ENCODE measurements around the gene NIPAL4.

The NIPAL4 gene

GRCh38 chr5:157445745-157446411, 14.1 kb upstream of the NIPAL4 start:
- TF ChIP-seq ZFX (IDR thresholded peaks at IDR 0.05) (no peak), CTCF (conservative IDR thresholded peaks at IDR 0.05) (no peak)
- no peak overlapping the region for H3K27ac ChIP-seq

- TF ChIP-seq ZFX (IDR thresholded peaks at IDR 0.05) (no peak), CTCF (conservative IDR thresholded peaks at IDR 0.05) (no peak)
- H3K27ac ChIP-seq, result no peak overlapping the region
These were observed 13.5 kb upstream of the NIPAL4 start for GRCh38 chr5:157446412-157446935.

- H3K27ac ChIP-seq, result no peak overlapping the region
- no peak for TF ChIP-seq CTCF (conservative IDR thresholded peaks at IDR 0.05)
- no peak for TF ChIP-seq ZFX (IDR thresholded peaks at IDR 0.05)
These were observed 12.8 kb upstream of the NIPAL4 start for GRCh38 chr5:157447201-157447637.

GRCh38 chr5:157449011-157449723, 10.8 kb upstream of the NIPAL4 start:
- TF ChIP-seq ZFX (IDR thresholded peaks at IDR 0.05), result no peak
- TF ChIP-seq CTCF (conservative IDR thresholded peaks at IDR 0.05), result no peak
- H3K27ac ChIP-seq, result no peak overlapping the region

GRCh38 chr5:157450024-157450423, 10.0 kb upstream of the NIPAL4 start:
- TF ChIP-seq CTCF (conservative IDR thresholded peaks at IDR 0.05), result no peak
- no peak for TF ChIP-seq ZFX (IDR thresholded peaks at IDR 0.05)
- H3K27ac ChIP-seq, result no peak overlapping the region

- no peak for TF ChIP-seq ZFX (IDR thresholded peaks at IDR 0.05)
- TF ChIP-seq CTCF (conservative IDR thresholded peaks at IDR 0.05), result no peak
- no peak overlapping the region for H3K27ac ChIP-seq
These were observed 8.2 kb upstream of the NIPAL4 start for GRCh38 chr5:157451806-157452205.

GRCh38 chr5:157454273-157454672, 5.7 kb upstream of the NIPAL4 start:
- H3K27ac ChIP-seq, result no peak overlapping the region
- TF ChIP-seq CTCF (conservative IDR thresholded peaks at IDR 0.05) (no peak), ZFX (IDR thresholded peaks at IDR 0.05) (no peak)
